HAP-1 (cell line): ENCODE measurements around the gene FXYD2.
A peak's percentile ranks its signal among the peaks of the same experiment; 100 is the strongest.

Experiments used
- DNase-seq, 2 experiments: peaks; one replicate each; pipeline ENCODE4 v3.0.0-alpha.2; 2016 to 2020; ENCODE audit warnings: low spot score in 2 of 2
- H3K27me3 ChIP-seq: fragments of 250-450 bp; sonication (Bioruptor Pico); 2 replicates; pipeline ENCODE4 v1.5.1; 2020; ENCODE audit warnings: low read depth, mild to moderate bottlenecking, moderate library complexity
- H3K36me3 ChIP-seq: fragments of 250-450 bp; sonication (Bioruptor Pico); replicated peaks from 2 replicates; pipeline ENCODE4 v1.5.1; 2020; ENCODE audit warnings: mild to moderate bottlenecking
- H3K4me1 ChIP-seq: fragments of 250-450 bp; sonication (Bioruptor Pico); 2 replicates; pipeline ENCODE4 v1.5.1; 2020; ENCODE audit warnings: mild to moderate bottlenecking
- H3K4me3 ChIP-seq: fragments of 250-450 bp; sonication (Bioruptor Pico); 2 replicates; pipeline ENCODE4 v1.5.1; 2020; ENCODE audit warnings: mild to moderate bottlenecking, moderate library complexity
- H3K9me3 ChIP-seq: fragments of 250-450 bp; sonication (Bioruptor Pico); 2 replicates; pipeline ENCODE4 v1.5.1; 2020; ENCODE audit warnings: mild to moderate bottlenecking, moderate library complexity
- in situ Hi-C: fragments of 300-500 bp; cut with MboI; formaldehyde crosslinking; loops from 3 replicates; pipeline ENCODE4 v1.14.3; 2020; ENCODE audit warnings: low sequenced_read_pairs, inconsistent platforms, mixed read lengths

Gene FXYD2

GRCh38 chr11:117827521-117828511 lies 3.3 kb upstream of the FXYD2 start:
- Histone ChIP-seq H3K4me3 (no peak overlapping the region), H3K36me3 (no peaks in the 10 kb centered on the region), H3K4me1 (no peaks in the 10 kb centered on the region), H3K27me3 (no peaks in the 10 kb centered on the region), H3K9me3 (no peaks in the 10 kb centered on the region)
- DNase-seq, result peak in 1 of 2 experiments; percentile 5
- in situ Hi-C loops, result no loop called here

DNA sequence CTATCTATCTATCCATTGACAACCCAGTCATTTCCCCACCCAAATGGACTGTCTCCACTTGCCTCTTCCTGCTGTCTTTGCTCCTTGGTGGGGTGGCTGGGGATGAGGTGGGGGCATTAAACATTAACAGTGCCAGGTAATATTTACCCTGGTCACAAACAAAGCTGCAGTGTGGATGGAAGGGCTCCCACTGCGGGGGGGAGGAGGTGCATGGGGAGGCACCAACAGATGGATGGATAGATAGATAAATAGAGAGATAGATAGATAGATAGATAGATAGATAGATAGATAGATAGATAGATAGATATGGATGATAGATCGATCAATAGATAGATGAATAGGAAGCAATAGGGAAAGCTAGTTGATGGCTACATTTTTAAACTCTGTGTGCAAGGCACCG lies 2.3 kb upstream of the FXYD2 start:
- H3K9me3 ChIP-seq, result no peaks in the 10 kb centered on the region
- DNase-seq, result peak in 1 of 2 experiments; percentile 2
- H3K36me3 ChIP-seq, result no peaks in the 10 kb centered on the region
- in situ Hi-C loops, result no loop called here
- no peak overlapping the region for H3K4me3 ChIP-seq
- no peaks in the 10 kb centered on the region for H3K27me3 ChIP-seq
- no peaks in the 10 kb centered on the region for H3K4me1 ChIP-seq

DNA sequence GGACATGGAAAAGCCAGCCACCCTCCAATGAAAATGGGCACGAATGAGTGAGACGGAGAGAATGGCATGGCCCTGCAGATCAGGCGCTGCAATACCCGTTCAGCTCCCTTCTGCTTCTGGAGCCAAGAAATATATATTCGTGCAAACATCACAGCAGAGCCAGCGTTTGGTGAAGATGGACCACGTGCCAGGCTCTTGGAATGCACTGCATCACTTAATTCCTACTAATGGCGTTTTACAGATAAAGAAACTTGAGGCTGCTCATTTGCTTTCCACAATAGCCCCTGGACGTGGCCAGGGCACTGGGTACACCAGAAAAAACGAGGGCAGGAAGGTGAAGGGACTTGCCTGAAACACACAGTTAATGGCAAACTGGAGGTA lies 1.6 kb upstream of the FXYD2 start:
- no peak overlapping the region for H3K4me3 ChIP-seq
- in situ Hi-C loops, result no loop called here
- no peaks in the 10 kb centered on the region for H3K9me3 ChIP-seq
- no peaks in the 10 kb centered on the region for H3K27me3 ChIP-seq
- H3K36me3 ChIP-seq, result no peaks in the 10 kb centered on the region
- DNase-seq, result peak in 1 of 2 experiments; percentile 3
- H3K4me1 ChIP-seq, result no peaks in the 10 kb centered on the region

- no peaks in the 10 kb centered on the region for H3K36me3 ChIP-seq
- no peaks in the 10 kb centered on the region for H3K4me1 ChIP-seq
- DNase-seq, result peak in 1 of 2 experiments; percentile 3
- H3K9me3 ChIP-seq, result no peaks in the 10 kb centered on the region
- no peaks in the 10 kb centered on the region for H3K27me3 ChIP-seq
- in situ Hi-C loops, result no loop called here
- H3K4me3 ChIP-seq, result no peak overlapping the region
Measured at GRCh38 chr11:117825538-117826189, 1.1 kb upstream of the FXYD2 start.

DNA sequence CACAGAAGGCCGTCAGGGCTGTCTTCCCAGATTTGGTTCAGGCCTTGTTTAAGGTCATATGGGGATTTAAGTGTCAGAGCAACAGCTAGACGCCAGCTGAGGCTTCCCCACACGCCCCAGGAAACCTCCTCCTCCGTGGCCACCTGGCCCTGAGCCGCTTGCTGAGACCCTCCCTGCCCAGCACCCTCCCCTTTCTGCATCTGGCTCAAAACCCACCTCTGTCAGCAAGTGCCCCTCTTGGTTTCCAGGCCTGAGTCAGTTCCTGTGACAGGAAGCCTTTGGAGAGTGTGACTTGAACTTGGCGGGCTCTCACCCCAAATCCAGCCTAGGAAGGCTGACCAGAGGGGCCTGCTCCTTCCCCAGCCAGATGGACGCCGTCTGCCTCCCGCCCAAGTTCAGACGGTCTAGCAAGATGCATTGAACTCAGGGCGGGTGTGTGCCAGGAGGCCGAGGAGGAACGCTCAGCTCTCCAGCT lies 561 bp downstream of the FXYD2 start:
- H3K9me3 ChIP-seq, result no peaks in the 10 kb centered on the region
- peak in 1 of 2 experiments; percentile 3 for DNase-seq
- no peak overlapping the region for H3K4me3 ChIP-seq
- H3K27me3 ChIP-seq, result no peaks in the 10 kb centered on the region
- in situ Hi-C loops, result no loop called here
- H3K36me3 ChIP-seq, result no peaks in the 10 kb centered on the region
- H3K4me1 ChIP-seq, result no peaks in the 10 kb centered on the region

GRCh38 chr11:117823294-117823945 lies 1.1 kb downstream of the FXYD2 start:
- H3K27me3 ChIP-seq, result no peaks in the 10 kb centered on the region
- in situ Hi-C loops, result no loop called here

GRCh38 chr11:117822074-117823033 lies 2.2 kb downstream of the FXYD2 start:
- H3K27me3 ChIP-seq, result no peaks in the 10 kb centered on the region
- H3K36me3 ChIP-seq, result no peaks in the 10 kb centered on the region
- in situ Hi-C loops, result no loop called here
- H3K4me3 ChIP-seq, result no peak overlapping the region
- no peaks in the 10 kb centered on the region for H3K9me3 ChIP-seq
- peaks cover 3% of the 10 kb centered on the region for H3K4me1 ChIP-seq
- peak in 1 of 2 experiments; percentile 74 for DNase-seq

More at GRCh38 chr11:117823294-117823945, 1.1 kb downstream of the FXYD2 start:
- Histone ChIP-seq H3K4me3 (no peak overlapping the region), H3K4me1 (no peaks in the 10 kb centered on the region), H3K9me3 (no peaks in the 10 kb centered on the region), H3K36me3 (no peaks in the 10 kb centered on the region)
- DNase-seq, result no peak

DNA sequence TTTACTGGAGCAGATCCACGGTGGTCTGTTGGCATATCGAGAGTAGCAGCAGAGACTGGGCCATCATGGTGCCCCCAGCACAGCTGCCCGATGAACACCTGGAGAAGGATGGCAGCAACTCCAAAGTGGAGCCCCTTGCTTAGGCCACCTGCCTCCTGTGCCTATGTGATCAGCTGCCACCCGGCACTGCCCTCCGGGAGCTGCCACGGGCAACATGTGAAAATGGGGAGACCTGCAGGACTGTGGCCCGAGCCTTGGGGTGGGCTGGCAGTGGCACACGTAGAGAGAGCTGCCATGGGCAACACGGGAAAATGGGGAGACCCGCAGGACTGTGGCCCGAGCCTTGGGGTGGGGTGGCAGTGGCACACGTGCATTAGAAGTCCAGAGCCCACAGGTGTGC lies 3.1 kb downstream of the FXYD2 start:
- Histone ChIP-seq H3K4me3 (no peak overlapping the region), H3K27me3 (no peaks in the 10 kb centered on the region), H3K4me1 (peaks cover 12% of the 10 kb centered on the region), H3K9me3 (no peaks in the 10 kb centered on the region), H3K36me3 (no peaks in the 10 kb centered on the region)
- in situ Hi-C loops, result no loop called here
- no peak for DNase-seq

- H3K9me3 ChIP-seq, result no peaks in the 10 kb centered on the region
- DNase-seq, result no peak
- no peaks in the 10 kb centered on the region for H3K27me3 ChIP-seq
- in situ Hi-C loops, result no loop called here
- no peak overlapping the region for H3K4me3 ChIP-seq
- H3K4me1 ChIP-seq, result peaks cover 22% of the 10 kb centered on the region
- no peaks in the 10 kb centered on the region for H3K36me3 ChIP-seq
Measured at GRCh38 chr11:117820516-117820915, 4.0 kb downstream of the FXYD2 start.

- in situ Hi-C loops, result no loop called here
- peaks cover 26% of the 10 kb centered on the region for H3K4me1 ChIP-seq
- no peaks in the 10 kb centered on the region for H3K27me3 ChIP-seq
- no peaks in the 10 kb centered on the region for H3K9me3 ChIP-seq
- H3K36me3 ChIP-seq, result no peaks in the 10 kb centered on the region
- no peak for DNase-seq
- H3K4me3 ChIP-seq, result no peak overlapping the region
Measured at GRCh38 chr11:117820071-117820470, 4.5 kb downstream of the FXYD2 start.

- peak; percentile 60 to 85 for DNase-seq
- in situ Hi-C loops, result no loop called here
- no peaks in the 10 kb centered on the region for H3K36me3 ChIP-seq
- no peaks in the 10 kb centered on the region for H3K27me3 ChIP-seq
- peaks cover 33% of the 10 kb centered on the region for H3K4me1 ChIP-seq
- H3K4me3 ChIP-seq, result no peak overlapping the region
- H3K9me3 ChIP-seq, result no peaks in the 10 kb centered on the region
Measured at GRCh38 chr11:117819096-117820040, 5.2 kb downstream of the FXYD2 start.
